Kidney epithelial cell (primary cell): ENCODE results near the gene RUBCN. TPM values are rescaled to one million over a fixed set of nuclear protein-coding genes. Genes with fewer than 3 reads are reported as not detected.

ENCODE experiments used
- DNase-seq: peaks from one replicate; pipeline ENCODE4 v3.0.0-alpha.2; 2010; ENCODE audit warnings: low read depth
- H3K27me3 ChIP-seq: 2 replicates; pipeline ENCODE4 v1.6.0; 2011; ENCODE audit warnings: low read length; ENCODE audit not compliant: control insufficient read depth, insufficient read depth
- H3K36me3 ChIP-seq: 2 replicates; pipeline ENCODE4 v1.5.1; 2011; ENCODE audit warnings: low read length; ENCODE audit not compliant: control insufficient read depth, insufficient read depth
- H3K4me3 ChIP-seq: 2 replicates; pipeline ENCODE4 v1.5.1; 2011; ENCODE audit warnings: low read depth, mild to moderate bottlenecking, control low read depth, low read length
- total RNA-seq: library from RNA; depleted of rRNA; stranded (reverse); fragments of >200 nt; gene quantifications from 2 replicates; pipeline ENCODE4 v1.2.3, GENCODE V29; 2015
- TF ChIP-seq, protein P1 (sequence below): IDR thresholded peaks from 2 replicates; pipeline ENCODE4 v1.5.1; 2011; ENCODE audit warnings: mild to moderate bottlenecking, moderate library complexity, low read length, control low read depth, inconsistent platforms; ENCODE audit not compliant: insufficient read depth, poor library complexity, severe bottlenecking

Gene RUBCN
- total RNA-seq, 1 donor from 2014 or later: 47.3 TPM

GRCh38 chr3:197749601-197750395 lies 13.1 kb upstream of the RUBCN start, which contains the start of gene FYTTD1:
Gene FYTTD1 (plus strand): TSS chr3:197749883. CDS start chr3:197749972, 89 bp downstream.
- peak within 1 kb of the TSS; percentile 86 for H3K4me3 ChIP-seq
- peak; percentile 29 for DNase-seq
- TF ChIP-seq, protein P1, sequence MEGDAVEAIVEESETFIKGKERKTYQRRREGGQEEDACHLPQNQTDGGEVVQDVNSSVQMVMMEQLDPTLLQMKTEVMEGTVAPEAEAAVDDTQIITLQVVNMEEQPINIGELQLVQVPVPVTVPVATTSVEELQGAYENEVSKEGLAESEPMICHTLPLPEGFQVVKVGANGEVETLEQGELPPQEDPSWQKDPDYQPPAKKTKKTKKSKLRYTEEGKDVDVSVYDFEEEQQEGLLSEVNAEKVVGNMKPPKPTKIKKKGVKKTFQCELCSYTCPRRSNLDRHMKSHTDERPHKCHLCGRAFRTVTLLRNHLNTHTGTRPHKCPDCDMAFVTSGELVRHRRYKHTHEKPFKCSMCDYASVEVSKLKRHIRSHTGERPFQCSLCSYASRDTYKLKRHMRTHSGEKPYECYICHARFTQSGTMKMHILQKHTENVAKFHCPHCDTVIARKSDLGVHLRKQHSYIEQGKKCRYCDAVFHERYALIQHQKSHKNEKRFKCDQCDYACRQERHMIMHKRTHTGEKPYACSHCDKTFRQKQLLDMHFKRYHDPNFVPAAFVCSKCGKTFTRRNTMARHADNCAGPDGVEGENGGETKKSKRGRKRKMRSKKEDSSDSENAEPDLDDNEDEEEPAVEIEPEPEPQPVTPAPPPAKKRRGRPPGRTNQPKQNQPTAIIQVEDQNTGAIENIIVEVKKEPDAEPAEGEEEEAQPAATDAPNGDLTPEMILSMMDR: peak; percentile 12
- no peaks in the 10 kb centered on the region for H3K27me3 ChIP-seq
- H3K36me3 ChIP-seq: no peaks in the 10 kb centered on the region

DNA sequence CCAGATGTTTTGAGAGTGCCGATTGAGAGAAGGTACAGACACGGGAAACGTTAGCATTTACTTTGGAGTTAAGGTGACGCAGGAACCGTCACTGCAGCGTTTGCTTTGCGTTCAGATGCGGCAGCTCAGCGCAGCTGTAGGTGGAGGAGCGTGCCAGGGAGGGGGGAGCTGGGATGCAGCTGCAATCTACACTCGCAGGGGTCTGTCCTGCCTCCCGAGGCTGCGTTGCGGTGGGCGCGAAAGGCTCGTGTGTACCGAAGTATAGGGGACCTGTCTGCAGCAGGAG lies 12.6 kb upstream of the RUBCN start:
- no peak for DNase-seq
- no peaks in the 10 kb centered on the region for H3K36me3 ChIP-seq
- H3K4me3 ChIP-seq: peak overlapping the region; percentile 86
- no peaks in the 10 kb centered on the region for H3K27me3 ChIP-seq
- TF ChIP-seq, protein P1: no peak

DNA sequence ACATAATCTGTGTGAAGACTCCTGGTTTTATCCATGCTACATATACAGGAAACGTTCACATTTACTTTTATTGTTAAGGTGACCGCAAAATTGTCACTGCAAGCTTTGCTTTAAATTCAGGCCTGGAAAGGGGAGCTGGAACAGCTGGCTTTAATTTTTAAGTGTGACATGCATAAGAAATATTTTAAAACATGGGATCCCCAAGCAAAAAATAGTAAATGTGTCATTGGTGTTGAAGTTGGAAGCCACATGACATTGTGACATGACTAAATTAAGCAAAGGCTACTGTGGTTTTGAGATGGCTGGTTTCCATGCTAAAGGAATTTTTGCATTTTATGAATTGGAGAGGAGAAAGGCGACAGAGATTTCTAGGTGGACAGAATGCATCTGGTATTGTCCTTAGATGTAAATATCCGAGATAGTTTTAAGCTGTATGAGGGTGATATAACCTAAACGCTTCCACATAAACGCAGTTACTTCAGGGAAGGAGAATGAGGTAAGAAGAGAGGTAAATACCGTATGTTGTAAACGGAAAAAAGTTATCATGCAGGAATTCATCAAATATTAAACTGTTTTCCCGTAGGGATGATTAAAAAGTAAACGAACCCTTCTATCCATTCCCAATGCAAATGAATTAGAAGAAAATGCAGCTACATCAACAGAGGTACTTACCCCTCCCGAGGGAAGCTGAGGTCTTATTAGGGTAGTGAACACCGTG lies 12.1 kb upstream of the RUBCN start:
- H3K4me3 ChIP-seq: peak overlapping the region; percentile 86
- TF ChIP-seq, protein P1: no peak
- H3K27me3 ChIP-seq: no peaks in the 10 kb centered on the region
- H3K36me3 ChIP-seq: no peaks in the 10 kb centered on the region
- no peak for DNase-seq

DNA sequence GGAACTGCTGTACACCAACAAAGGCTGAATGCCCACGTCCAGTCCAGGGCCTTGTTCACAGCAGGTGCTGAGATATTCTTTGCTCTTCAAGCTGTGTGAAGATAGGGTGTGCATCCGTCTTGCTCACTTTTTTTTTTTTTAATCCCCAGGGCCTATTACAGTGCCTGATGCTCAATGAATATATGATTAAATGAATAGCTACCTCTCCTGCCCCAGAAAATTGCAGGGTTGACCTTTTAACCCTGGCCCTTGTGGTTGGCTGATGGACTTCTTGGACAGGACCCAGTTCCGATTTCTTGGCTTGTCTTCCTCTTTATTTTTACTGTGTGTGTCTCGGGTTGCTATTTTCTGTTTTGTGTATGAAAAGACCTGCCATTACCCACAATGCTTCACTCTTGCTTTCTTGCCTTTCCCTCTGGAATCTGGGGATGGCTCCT lies 10.1 kb upstream of the RUBCN start:
- no peak for DNase-seq
- Histone ChIP-seq H3K36me3 (no peaks in the 10 kb centered on the region), H3K27me3 (no peaks in the 10 kb centered on the region), H3K4me3 (no peak overlapping the region)
- TF ChIP-seq, protein P1: no peak

GRCh38 chr3:197746209-197746608 lies 9.5 kb upstream of the RUBCN start:
- H3K27me3 ChIP-seq: no peaks in the 10 kb centered on the region
- no peaks in the 10 kb centered on the region for H3K36me3 ChIP-seq
- DNase-seq: no peak
- TF ChIP-seq, protein P1: no peak
- H3K4me3 ChIP-seq: no peak overlapping the region

GRCh38 chr3:197742787-197743186 lies 6.1 kb upstream of the RUBCN start:
- Histone ChIP-seq H3K36me3 (no peaks in the 10 kb centered on the region), H3K4me3 (no peak overlapping the region), H3K27me3 (no peaks in the 10 kb centered on the region)
- TF ChIP-seq, protein P1: no peak
- no peak for DNase-seq
